HG03460 (cell line): ENCODE results near the gene NUP62.
A peak's percentile ranks its signal among the peaks of the same experiment; 100 is the strongest.

ENCODE experiments used
- ATAC-seq: cut with Tn5 transposase; IDR thresholded peaks from one replicate; pipeline ENCODE4 v1.9.1; 2021; ENCODE audit not compliant: unreplicated experiment

Gene NUP62

DNA sequence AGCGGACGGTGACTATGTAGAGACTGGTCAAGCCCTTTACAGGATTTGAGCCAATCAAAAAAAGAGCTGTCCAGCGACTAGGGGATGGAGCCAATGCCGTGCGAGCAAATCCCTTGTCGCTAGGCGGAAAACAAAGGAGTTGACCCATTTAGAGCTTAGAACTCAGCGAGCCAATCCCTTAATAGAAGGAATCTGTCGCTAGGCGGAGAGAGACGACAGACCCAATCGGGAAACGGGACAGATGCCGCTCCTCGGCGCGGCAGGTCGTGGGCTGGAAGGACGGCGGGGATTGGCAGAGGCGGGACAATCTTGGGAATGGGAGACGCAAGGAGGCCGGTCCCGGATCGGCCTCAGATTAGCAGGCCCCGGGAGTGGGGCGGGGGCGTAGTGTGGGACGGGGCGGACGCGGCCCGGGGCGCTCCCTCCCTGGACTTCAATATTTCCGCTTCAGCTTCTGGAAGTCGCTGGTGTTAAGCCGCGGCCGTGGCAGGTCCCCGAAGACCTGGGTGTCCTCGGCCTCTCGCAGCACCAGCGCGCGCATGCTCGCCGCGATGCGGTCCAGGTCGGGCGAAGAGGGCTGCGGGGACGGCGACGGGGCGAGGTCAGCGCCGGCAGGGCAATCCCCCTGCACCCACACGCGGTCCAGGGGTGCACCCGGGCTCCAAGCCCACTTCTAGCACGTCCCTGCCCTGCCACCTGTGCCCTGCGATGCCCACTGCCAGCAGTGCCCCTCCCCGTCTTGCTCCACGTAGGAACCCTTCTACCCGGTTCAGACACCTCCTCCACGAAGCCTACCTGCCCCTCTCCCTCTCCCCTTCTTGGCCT lies 59.6 kb downstream of the NUP62 start:
- peak; percentile 65 for ATAC-seq

DNA sequence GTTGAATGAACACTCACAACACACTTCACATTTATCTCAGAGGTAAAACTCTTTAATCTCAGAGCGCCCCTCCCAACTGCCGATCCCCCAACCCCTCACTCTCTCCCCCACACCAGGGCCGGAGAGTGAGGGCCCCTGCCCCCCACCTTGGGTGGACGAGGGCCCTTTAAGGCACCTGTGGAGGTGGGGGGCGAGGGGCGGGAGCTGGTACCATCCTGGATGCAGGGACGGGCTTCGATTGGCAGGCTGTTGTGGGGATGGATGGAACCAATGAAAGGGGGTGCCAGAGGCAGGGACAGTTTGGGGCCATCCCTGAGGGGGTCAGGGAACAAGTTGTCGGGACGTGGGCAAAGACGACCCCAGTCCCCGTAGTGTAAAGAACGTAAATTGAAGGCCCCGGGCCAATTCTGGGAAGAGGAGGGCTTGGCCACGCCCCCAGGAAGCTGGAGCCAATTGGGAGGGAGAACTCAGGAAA lies 60.3 kb downstream of the NUP62 start:
- ATAC-seq = peak; percentile 16

- peak; percentile 34 for ATAC-seq
Observed at GRCh38 chr19:49866933-49867782, 62.1 kb downstream of the NUP62 start, which contains the start of gene PNKP. Gene PNKP (minus strand): TSS chr19:49867576. CDS start chr19:49867204, 372 bp downstream.

DNA sequence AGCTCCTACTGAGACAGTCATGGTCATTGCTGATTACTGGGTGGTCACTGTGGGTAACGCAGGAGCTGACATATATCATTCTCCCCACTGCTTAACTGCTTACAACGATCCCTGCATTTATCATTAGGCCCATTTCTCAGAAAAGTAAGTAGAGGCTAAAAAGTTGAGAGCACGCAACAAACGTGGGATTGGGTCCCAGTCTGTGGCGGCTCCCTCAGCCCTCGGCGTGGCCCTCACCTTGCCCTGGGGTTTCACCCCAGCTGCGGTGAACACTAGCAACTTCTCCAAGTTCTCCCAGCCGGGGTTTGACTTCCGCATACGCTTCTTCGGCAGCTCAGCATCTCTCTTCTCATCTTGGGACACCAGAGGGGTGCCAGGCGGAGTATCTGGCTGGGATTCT lies 64.4 kb downstream of the NUP62 start:
- ATAC-seq = no peak

DNA sequence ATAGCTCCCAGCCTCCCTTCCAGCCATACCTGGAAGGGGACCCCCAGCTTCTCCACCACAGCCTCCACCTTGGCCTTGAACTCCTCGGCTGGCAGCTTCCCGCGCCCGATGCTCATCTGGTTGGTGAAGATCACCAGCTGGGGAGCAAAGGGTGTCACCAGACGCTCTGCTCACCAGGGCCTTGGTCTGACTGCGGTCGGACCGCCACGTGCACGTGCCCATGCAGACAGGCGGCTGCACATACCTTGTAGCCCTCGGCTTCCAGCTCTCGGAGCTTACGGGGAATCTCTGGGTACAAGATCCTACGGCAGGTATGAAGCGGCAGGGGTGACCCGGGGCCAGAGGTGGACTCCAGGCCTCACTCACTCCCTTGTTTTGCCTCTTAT lies 65.4 kb downstream of the NUP62 start:
- no peak for ATAC-seq

DNA sequence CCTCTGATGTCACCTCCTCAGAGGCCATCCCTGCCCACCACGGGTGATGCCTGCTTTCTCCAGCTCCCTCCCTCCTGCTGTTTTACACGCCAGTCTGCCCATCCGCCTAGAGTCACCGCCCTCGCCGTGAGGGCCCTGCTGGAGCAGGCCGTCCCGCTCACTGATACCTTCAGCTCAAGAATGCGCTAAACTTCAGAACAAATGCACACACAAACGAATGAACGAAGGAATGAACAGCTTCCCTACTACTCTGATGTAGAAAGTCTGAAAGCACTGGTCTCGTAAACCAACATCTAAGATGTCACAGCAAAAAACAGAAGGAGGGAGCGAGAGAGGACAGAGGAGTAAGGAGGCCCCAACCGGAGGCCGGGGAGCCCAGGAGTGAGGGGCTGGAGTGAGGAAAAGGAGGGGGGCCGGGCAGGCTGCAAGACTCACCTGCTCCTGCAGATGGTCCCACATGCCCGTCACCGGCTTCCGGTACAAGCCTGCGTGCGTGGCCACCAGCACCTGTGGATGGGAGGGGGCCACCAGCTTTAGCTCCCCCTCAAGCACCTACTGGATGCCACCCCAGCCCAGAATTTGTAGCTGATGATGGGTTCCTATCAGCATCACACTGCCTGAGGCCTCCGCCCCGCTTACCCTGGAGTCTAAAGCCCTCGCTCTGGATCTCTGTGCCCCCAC lies 65.9 kb downstream of the NUP62 start:
- ATAC-seq = no peak

GRCh38 chr19:49862391-49863253 lies 66.7 kb downstream of the NUP62 start:
- no peak for ATAC-seq

GRCh38 chr19:49861541-49862378 lies 67.5 kb downstream of the NUP62 start:
- ATAC-seq = no peak

GRCh38 chr19:49861107-49861506 lies 68.2 kb downstream of the NUP62 start:
- no peak for ATAC-seq

GRCh38 chr19:49860336-49861102 lies 68.8 kb downstream of the NUP62 start:
- ATAC-seq = no peak

DNA sequence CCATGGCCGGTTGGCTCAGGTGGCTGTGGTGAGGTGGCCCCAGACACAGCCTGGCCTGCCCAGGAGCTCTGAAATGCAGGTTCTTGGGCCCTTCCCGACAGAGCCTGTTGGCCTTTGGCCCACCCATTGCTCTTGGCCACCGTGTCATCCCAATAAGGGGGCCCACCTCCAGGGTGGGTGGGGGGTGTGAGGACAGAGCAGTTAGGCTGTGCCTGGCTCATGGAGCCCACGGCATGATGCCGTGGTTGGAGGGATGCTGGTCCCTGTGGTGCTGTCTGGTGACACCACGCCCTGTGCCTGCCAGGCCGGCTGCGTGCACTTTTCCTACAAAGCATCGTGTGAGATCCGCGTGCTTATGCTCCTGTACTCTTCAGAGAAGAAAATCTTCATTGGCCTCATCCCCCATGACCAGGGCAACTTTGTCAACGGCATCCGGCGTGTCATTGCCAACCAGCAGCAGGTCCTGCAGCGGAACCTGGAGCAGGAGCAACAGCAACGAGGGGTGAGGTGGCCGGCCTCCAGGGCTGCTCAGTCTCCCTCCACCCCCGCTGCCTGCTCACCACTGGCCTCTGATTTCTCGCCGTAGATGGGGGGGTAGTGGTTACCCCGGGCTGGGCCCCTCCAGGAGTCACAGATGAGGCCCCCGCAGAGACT lies 69.5 kb downstream of the NUP62 start:
- no peak for ATAC-seq

GRCh38 chr19:49858088-49858985 lies 71.0 kb downstream of the NUP62 start:
- ATAC-seq = no peak

DNA sequence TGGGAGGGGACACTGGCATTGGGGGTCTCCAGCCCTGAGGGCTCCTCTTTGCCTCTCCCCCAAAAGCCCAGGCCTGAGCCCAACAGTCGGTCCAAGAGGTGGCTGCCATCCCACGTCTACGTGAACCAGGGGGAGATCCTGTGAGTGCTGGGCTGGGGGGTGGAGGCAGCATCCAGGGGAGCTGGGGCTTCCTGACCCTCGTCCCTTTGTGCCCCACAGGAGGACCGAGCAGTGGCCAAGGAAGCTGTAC lies 71.5 kb downstream of the NUP62 start:
- ATAC-seq = no peak

DNA sequence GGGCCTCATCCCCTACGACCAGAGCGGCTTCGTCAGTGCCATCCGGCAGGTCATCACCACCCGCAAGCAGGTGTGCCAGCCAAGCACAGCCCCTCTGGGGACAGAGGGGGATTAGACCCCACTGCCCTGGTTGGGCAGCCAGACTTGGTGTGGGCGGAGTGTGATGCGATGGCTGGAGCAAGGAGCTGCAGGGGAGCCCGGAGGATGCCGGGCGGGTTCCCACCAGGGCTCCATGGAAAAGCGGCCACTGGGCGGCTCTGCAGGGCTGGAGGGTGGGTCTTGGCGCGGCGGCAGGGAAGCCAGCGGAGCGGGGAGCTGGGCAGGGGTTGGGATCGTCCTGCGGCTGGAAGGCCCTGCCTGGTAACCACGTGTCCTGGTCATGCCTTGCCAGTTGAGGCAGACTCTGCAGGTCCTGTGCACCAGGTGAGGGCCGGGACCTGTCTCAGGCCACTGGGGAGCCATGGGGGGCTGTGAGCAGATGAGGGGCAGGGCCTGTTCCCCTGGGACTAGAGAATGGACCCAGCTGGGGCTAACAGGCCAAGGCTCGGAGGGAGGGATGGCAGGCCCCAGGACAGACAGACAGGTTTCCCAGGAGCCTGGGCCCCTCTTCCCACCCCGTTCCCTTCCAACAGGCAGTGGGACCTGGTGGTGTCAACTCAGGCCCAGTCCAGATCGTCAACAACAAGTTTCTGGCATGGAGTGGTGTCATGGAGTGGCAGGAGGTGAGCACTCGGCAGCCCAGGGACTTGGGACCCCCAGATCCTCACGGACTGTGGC lies 72.1 kb downstream of the NUP62 start:
- no peak for ATAC-seq
